Breast epithelium (tissue), 4 donors: Measurements from ENCODE around the gene MPDU1. TPM values are rescaled to one million over a fixed set of nuclear protein-coding genes. Genes with fewer than 3 reads are reported as not detected.

Source experiments
- DNase-seq, 2 donors: peaks; one replicate each; pipeline ENCODE4 v3.0.0-alpha.2; 2019; ENCODE audit warnings: low spot score in 2 of 2
- H3K27ac ChIP-seq, 2 donors: fragments of 200-600 bp; sonication (generic) in 1 of 2; one replicate each; pipeline ENCODE4 v1.5.1; 2016 to 2019; ENCODE audit warnings: mild to moderate bottlenecking in 1 of 2
- H3K27me3 ChIP-seq, 2 donors: fragments of 200-600 bp; sonication (generic) in 1 of 2; one replicate each; pipeline versions ENCODE4 v1.5.1 to v1.6.0; 2017 to 2019; ENCODE audit warnings: control low read depth in 1 of 2, mild to moderate bottlenecking in 1 of 2
- H3K36me3 ChIP-seq: fragments of 200-600 bp; one replicate; pipeline ENCODE4 v1.5.1; 2019
- H3K4me1 ChIP-seq, 2 donors: fragments of 200-600 bp; sonication (generic); one replicate each; pipeline ENCODE4 v1.5.1; 2016 to 2019; ENCODE audit warnings: control low read depth in 1 of 2
- H3K4me3 ChIP-seq, 3 donors: fragments of 200-600 bp; sonication (generic); 1 replicate in 2 of 3; 2 replicates in 1 of 3; pipeline ENCODE4 v1.5.1; 2016 to 2019; ENCODE audit warnings: mild to moderate bottlenecking in 3 of 3, moderate library complexity in 2 of 3
- H3K9me3 ChIP-seq, 2 donors: fragments of 200-600 bp; sonication (generic) in 1 of 2; one replicate each; pipeline ENCODE4 v1.5.1; 2016 to 2019; ENCODE audit warnings: control low read depth in 1 of 2
- POLR2A ChIP-seq: fragments of 450-650 bp; IDR thresholded peaks from one replicate; pipeline ENCODE4 v1.6.1; 2016; ENCODE audit warnings: antibody characterized with exemption, mild to moderate bottlenecking, moderate library complexity
- POLR2AphosphoS5 ChIP-seq, 3 donors: sonication (generic); formaldehyde crosslinking; IDR thresholded peaks; one replicate each; pipeline ENCODE4 v1.6.1; 2017; ENCODE audit warnings: antibody characterized with exemption in 3 of 3
- intact Hi-C: fragments of 100-400 bp; cut with DNase I; formaldehyde crosslinking; loops from one replicate; pipeline ENCODE4 v1.15.1; 2023; ENCODE audit warnings: low total_unique reads
- total RNA-seq, 3 donors: library from RNA; depleted of rRNA; stranded (reverse); fragments of >200 nt; gene quantifications; one replicate each; pipeline ENCODE4 v1.1.0, GENCODE V29; 2016
- TF ChIP-seq, protein P1 (sequence below), 3 donors: fragments of 450-650 bp; IDR thresholded peaks; one replicate each; pipeline ENCODE4 v1.5.1; 2016 to 2017; ENCODE audit warnings: antibody characterized with exemption in 3 of 3, mild to moderate bottlenecking in 3 of 3, moderate library complexity in 3 of 3

MPDU1 gene
- total RNA-seq, 3 donors from 2014 or later: 66.6 to 140 (median 74.4) TPM

DNA sequence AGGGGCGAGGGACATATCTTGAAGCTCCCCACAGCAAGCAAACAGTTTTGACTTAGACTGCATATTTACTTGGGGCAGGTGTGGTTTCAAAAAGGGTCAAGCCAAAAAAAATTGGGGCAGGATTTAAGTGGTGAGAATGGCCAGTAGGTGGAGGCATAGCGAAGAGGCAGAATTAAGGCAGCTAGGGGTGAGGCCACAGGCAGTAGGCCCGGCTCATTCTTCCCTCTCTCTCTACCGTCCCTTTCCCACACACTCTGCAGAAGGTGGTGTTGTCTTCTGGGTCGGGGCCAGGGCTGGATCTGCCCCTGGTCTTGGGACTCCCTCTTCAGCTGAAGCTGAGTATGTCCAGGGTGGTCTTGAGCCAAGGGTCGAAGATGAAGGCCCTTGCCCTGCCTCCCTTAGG lies 48.8 kb downstream of the MPDU1 start:
- DNase-seq: no peak
- Histone ChIP-seq H3K27me3 (no peaks in the 10 kb centered on the region), H3K27ac (no peak overlapping the region), H3K9me3 (no peaks in the 10 kb centered on the region), H3K4me3 (no peak overlapping the region), H3K4me1 (no peaks in the 10 kb centered on the region), H3K36me3 (no peaks in the 10 kb centered on the region)
- intact Hi-C loops: no loop called here
- TF ChIP-seq, protein P1, sequence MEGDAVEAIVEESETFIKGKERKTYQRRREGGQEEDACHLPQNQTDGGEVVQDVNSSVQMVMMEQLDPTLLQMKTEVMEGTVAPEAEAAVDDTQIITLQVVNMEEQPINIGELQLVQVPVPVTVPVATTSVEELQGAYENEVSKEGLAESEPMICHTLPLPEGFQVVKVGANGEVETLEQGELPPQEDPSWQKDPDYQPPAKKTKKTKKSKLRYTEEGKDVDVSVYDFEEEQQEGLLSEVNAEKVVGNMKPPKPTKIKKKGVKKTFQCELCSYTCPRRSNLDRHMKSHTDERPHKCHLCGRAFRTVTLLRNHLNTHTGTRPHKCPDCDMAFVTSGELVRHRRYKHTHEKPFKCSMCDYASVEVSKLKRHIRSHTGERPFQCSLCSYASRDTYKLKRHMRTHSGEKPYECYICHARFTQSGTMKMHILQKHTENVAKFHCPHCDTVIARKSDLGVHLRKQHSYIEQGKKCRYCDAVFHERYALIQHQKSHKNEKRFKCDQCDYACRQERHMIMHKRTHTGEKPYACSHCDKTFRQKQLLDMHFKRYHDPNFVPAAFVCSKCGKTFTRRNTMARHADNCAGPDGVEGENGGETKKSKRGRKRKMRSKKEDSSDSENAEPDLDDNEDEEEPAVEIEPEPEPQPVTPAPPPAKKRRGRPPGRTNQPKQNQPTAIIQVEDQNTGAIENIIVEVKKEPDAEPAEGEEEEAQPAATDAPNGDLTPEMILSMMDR (IDR thresholded peaks at IDR 0.05): peak in 2 of 3 donors; percentile 34 to 38
- TF ChIP-seq POLR2A (no peak), POLR2AphosphoS5 (IDR thresholded peaks at IDR 0.05) (no peak)

- no peaks in the 10 kb centered on the region for H3K9me3 ChIP-seq
- no peaks in the 10 kb centered on the region for H3K36me3 ChIP-seq
- intact Hi-C loops: no loop called here
- no peak overlapping the region for H3K4me3 ChIP-seq
- no peaks in the 10 kb centered on the region for H3K4me1 ChIP-seq
- TF ChIP-seq POLR2A (no peak), POLR2AphosphoS5 (IDR thresholded peaks at IDR 0.05) (no peak)
- TF ChIP-seq, protein P1 (IDR thresholded peaks at IDR 0.05): no peak
- no peaks in the 10 kb centered on the region for H3K27me3 ChIP-seq
- H3K27ac ChIP-seq: no peak overlapping the region
- DNase-seq: no peak
Measured at GRCh38 chr17:7633093-7633492, 49.4 kb downstream of the MPDU1 start.

DNA sequence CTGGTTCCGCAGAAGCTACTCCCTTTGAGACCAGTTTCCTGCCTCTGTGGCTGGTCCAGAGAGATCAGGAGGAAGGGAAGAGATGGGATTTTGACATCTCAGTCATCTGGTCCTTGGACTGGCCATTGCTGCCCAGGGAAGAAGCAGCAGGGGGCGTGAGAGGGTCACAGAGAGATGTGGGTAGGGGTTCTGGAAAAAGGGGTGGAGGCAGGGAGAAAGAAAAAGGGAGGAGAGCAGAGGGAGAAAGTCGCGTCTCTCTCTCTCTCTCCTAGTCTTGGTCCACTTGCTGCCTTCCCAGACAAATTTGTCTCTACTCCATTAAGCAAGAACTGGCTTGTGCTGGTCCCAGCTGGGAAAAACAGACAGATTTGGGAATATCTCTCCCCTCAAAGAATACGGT lies 50.7 kb downstream of the MPDU1 start:
- DNase-seq: no peak
- intact Hi-C loops: no loop called here
- no peaks in the 10 kb centered on the region for H3K4me1 ChIP-seq
- H3K27me3 ChIP-seq: no peaks in the 10 kb centered on the region
- TF ChIP-seq POLR2A (no peak), POLR2AphosphoS5 (IDR thresholded peaks at IDR 0.05) (no peak)
- TF ChIP-seq, protein P1 (IDR thresholded peaks at IDR 0.05): no peak
- no peak overlapping the region for H3K4me3 ChIP-seq
- H3K9me3 ChIP-seq: no peaks in the 10 kb centered on the region
- no peak overlapping the region for H3K27ac ChIP-seq
- H3K36me3 ChIP-seq: no peaks in the 10 kb centered on the region

DNA sequence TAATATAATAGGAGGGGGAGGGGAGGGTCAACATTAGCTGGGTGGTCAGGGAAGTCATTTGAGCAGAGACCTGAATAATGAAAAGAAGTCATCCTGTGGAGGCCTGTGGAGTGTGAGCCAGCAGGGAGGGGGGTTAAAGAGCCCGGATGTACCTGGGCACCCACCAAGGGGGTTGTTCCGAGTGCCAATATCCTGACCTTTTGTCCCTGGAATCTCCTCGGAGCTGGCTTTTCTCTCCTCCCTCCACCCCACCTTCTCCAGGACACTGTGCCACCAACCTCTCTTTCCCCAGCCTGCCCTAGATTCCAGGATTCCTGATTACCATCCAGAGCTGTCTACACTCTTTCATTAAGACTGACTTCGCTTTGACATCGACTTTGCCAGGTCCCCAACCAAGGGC lies 52.5 kb downstream of the MPDU1 start:
- Histone ChIP-seq H3K4me3 (no peak overlapping the region), H3K36me3 (no peaks in the 10 kb centered on the region), H3K4me1 (no peaks in the 10 kb centered on the region), H3K27me3 (no peaks in the 10 kb centered on the region), H3K9me3 (no peaks in the 10 kb centered on the region), H3K27ac (no peak overlapping the region)
- DNase-seq: no peak
- intact Hi-C loops: no loop called here
- TF ChIP-seq POLR2A (no peak), POLR2AphosphoS5 (IDR thresholded peaks at IDR 0.05) (no peak)
- TF ChIP-seq, protein P1 (IDR thresholded peaks at IDR 0.05): no peak

Other genes starting within 250 kb of the MPDU1 start
- 1 to 10 TPM; 3.4 to 6.6 (median 5.2) TPM for gene ACAP1, start 247.3 kb upstream of the MPDU1 start, total RNA-seq
- gene KCTD11, start 231.7 kb upstream of the MPDU1 start, total RNA-seq: 10 to 100 TPM in 2 of 3 donors, 1 to 10 TPM in 1; 9.1 to 11.5 (median 11.0) TPM
- not detected for gene TMEM95, start 228.7 kb upstream of the MPDU1 start, total RNA-seq
- gene TNK1, start 202.8 kb upstream of the MPDU1 start, total RNA-seq: 10 to 100 TPM in 2 of 3 donors, 1 to 10 TPM in 1; 1.1 to 22.1 (median 14.4) TPM
- 10 to 100 TPM; 16.0 to 24.3 (median 19.0) TPM for gene PLSCR3, start 189.3 kb upstream of the MPDU1 start, total RNA-seq
- gene TMEM256, start 179.8 kb upstream of the MPDU1 start, total RNA-seq: 100 to 1,000 TPM in 1 of 3 donors, 10 to 100 TPM in 2; 77.6 to 113 (median 92.3) TPM
- 10 to 100 TPM in 1 of 3 donors, 1 to 10 TPM in 2; 6.7 to 13.1 (median 8.3) TPM for gene NLGN2, start 176.0 kb upstream of the MPDU1 start, total RNA-seq
- not detected for gene SPEM1, start 163.5 kb upstream of the MPDU1 start, total RNA-seq
- not detected for gene SPEM2, start 158.2 kb upstream of the MPDU1 start, total RNA-seq
- not detected for gene SPEM3, start 155.0 kb upstream of the MPDU1 start, total RNA-seq
- gene TMEM102, start 148.4 kb upstream of the MPDU1 start, total RNA-seq: 10 to 100 TPM in 1 of 3 donors, 1 to 10 TPM in 2; 3.5 to 18.1 (median 9.5) TPM
- gene FGF11, start 144.3 kb upstream of the MPDU1 start, total RNA-seq: 1 to 10 TPM; 2.1 to 2.9 (median 2.9) TPM
- gene CHRNB1, start 138.8 kb upstream of the MPDU1 start, total RNA-seq: 10 to 100 TPM in 2 of 3 donors, 1 to 10 TPM in 1; 8.5 to 11.8 (median 11.7) TPM
- 10 to 100 TPM; 34.4 to 46.9 (median 45.7) TPM for gene ZBTB4, start 104.2 kb upstream of the MPDU1 start, total RNA-seq
- not detected for gene SLC35G6, start 102.4 kb upstream of the MPDU1 start, total RNA-seq
- gene POLR2A, start 99.5 kb upstream of the MPDU1 start, total RNA-seq: 100 to 1,000 TPM in 1 of 3 donors, 10 to 100 TPM in 2; 64.2 to 174 (median 88.7) TPM
- gene TNFSF12, start 34.8 kb upstream of the MPDU1 start, total RNA-seq: 10 to 100 TPM; 39.3 to 65.3 (median 41.1) TPM
- 10 to 100 TPM; 25.2 to 36.7 (median 33.6) TPM for gene TNFSF13, start 25.1 kb upstream of the MPDU1 start, total RNA-seq
- 10 to 100 TPM; 59.5 to 65.2 (median 62.3) TPM for gene SENP3, start 21.9 kb upstream of the MPDU1 start, total RNA-seq
- 100 to 1,000 TPM in 1 of 3 donors, 10 to 100 TPM in 2; 49.8 to 220 (median 70.5) TPM for gene CD68, start 4.2 kb upstream of the MPDU1 start, total RNA-seq
- gene SOX15, start 6.2 kb downstream of the MPDU1 start, total RNA-seq: 1 to 10 TPM; 1.3 to 4.1 (median 1.6) TPM
- 10 to 100 TPM; 22.8 to 33.9 (median 25.6) TPM for gene FXR2, start 31.0 kb downstream of the MPDU1 start, total RNA-seq
- gene SAT2, start 44.0 kb downstream of the MPDU1 start, total RNA-seq: 10 to 100 TPM; 52.5 to 78.4 (median 62.9) TPM
- gene SHBG, start 46.3 kb downstream of the MPDU1 start, total RNA-seq: under 1 TPM in 1 of 3 donors, not detected in 2; 0.16 TPM
- 1 to 10 TPM in 1 of 3 donors, under 1 TPM in 2; 0.16 to 1.2 (median 0.98) TPM for gene ATP1B2, start 67.1 kb downstream of the MPDU1 start, total RNA-seq
- 10 to 100 TPM; 23.9 to 31.9 (median 24.2) TPM for gene TP53, start 103.6 kb downstream of the MPDU1 start, total RNA-seq
- gene WRAP53, start 104.6 kb downstream of the MPDU1 start, total RNA-seq: 1 to 10 TPM; 3.6 to 5.4 (median 4.2) TPM
- gene EFNB3, start 121.3 kb downstream of the MPDU1 start, total RNA-seq: 1 to 10 TPM in 2 of 3 donors, under 1 TPM in 1; 0.48 to 5.7 (median 3.3) TPM
- gene DNAH2, start 133.9 kb downstream of the MPDU1 start, total RNA-seq: 1 to 10 TPM in 1 of 3 donors, under 1 TPM in 2; 0.16 to 1.5 (median 0.98) TPM